Transverse colon (tissue), 4 donors: ENCODE data around the gene SLC22A3. TPM values are rescaled to one million over a fixed set of nuclear protein-coding genes. Genes with fewer than 3 reads are reported as not detected.
A peak's percentile ranks its signal among the peaks of the same experiment; 100 is the strongest.

Experiments used
- DNase-seq: peaks from one replicate; pipeline ENCODE4 v3.0.0-alpha.2; 2019
- H3K27ac ChIP-seq, 4 donors: fragments of 200-600 bp; sonication (generic); 2 replicates each; pipeline ENCODE4 v1.5.1; 2016 to 2018; ENCODE audit warnings: inconsistent platforms in 4 of 4
- H3K27me3 ChIP-seq: fragments of 200-600 bp; sonication (generic); 2 replicates; pipeline ENCODE4 v1.5.1; 2017; ENCODE audit warnings: inconsistent platforms
- H3K36me3 ChIP-seq, 4 donors: fragments of 200-600 bp; sonication (generic); 2 replicates each; pipeline ENCODE4 v1.5.1; 2017 to 2019; ENCODE audit warnings: inconsistent platforms in 4 of 4
- H3K4me1 ChIP-seq, 4 donors: fragments of 200-600 bp; sonication (generic); 2 replicates each; pipeline ENCODE4 v1.5.1; 2017 to 2020; ENCODE audit warnings: inconsistent platforms in 4 of 4
- H3K4me3 ChIP-seq, 4 donors: fragments of 200-600 bp; sonication (generic); 1 replicate in 1 of 4; 2 replicates in 3 of 4; pipeline versions ENCODE4 v1.5.1 to v1.6.1; 2017 to 2019; ENCODE audit warnings: inconsistent platforms in 4 of 4
- H3K9me3 ChIP-seq, 2 donors: fragments of 200-600 bp; sonication (generic); 2 replicates each; pipeline ENCODE4 v1.5.1; 2017 to 2019; ENCODE audit warnings: inconsistent platforms in 2 of 2
- CTCF ChIP-seq, 5 experiments: fragments of 200-600 bp in 3 of 5; fragments of 450-650 bp in 2 of 5; sonication (generic) in 3 of 5; IDR thresholded peaks; 1 replicate in 2 of 5; 2 replicates in 3 of 5; pipeline ENCODE4 v1.5.1; 2016 to 2017; ENCODE audit warnings: antibody characterized with exemption in 5 of 5, inconsistent platforms in 3 of 5, mild to moderate bottlenecking in 2 of 5, moderate library complexity in 1 of 5
- EP300 ChIP-seq: sonication (generic); formaldehyde crosslinking; IDR thresholded peaks from one replicate; pipeline ENCODE4 v1.6.1; 2017; ENCODE audit warnings: antibody characterized with exemption, low read depth
- POLR2A ChIP-seq: fragments of 450-650 bp; IDR thresholded peaks from one replicate; pipeline ENCODE4 v1.6.1; 2016; ENCODE audit warnings: antibody characterized with exemption, mild to moderate bottlenecking, moderate library complexity
- POLR2AphosphoS5 ChIP-seq, 3 donors: sonication (generic); formaldehyde crosslinking; IDR thresholded peaks; one replicate each; pipeline ENCODE4 v1.6.1; 2016; ENCODE audit warnings: antibody characterized with exemption in 3 of 3
- WGBS, 2 donors: methylation state at CpG; one replicate each; pipeline ENCODE4 v1.1.5; 2018; ENCODE audit warnings: low coverage in 1 of 2; 5-methylcytosine and 5-hydroxymethylcytosine counted together
- in situ Hi-C, 4 donors: fragments of 200-750 bp; cut with MboI; loops; one replicate each; pipeline versions ENCODE4 v1.15.0 to v1.15.1; 2017; ENCODE audit warnings: low sequenced_read_pairs in 3 of 4, low pct_ligation_motif_present in 1 of 4, low pct_unique_long_range_greater_than_20kb in 1 of 4
- intact Hi-C: fragments of 100-400 bp; cut with DNase I; formaldehyde crosslinking; loops from one replicate; pipeline ENCODE4 v1.15.1; 2023; ENCODE audit warnings: low total_unique reads
- total RNA-seq, 4 donors: library from RNA; depleted of rRNA; stranded (reverse); fragments of >200 nt; gene quantifications; one replicate each; pipeline ENCODE4 v1.1.0, GENCODE V29; 2016

SLC22A3 gene
- total RNA-seq, 4 donors from 2014 or later, result 4.5 to 12.0 (median 6.9) TPM

GRCh38 chr6:160379466-160379865, 31.3 kb downstream of the SLC22A3 start:
- no peaks in the 10 kb centered on the region for H3K27me3 ChIP-seq
- H3K4me3 ChIP-seq, result no peak overlapping the region
- H3K4me1 ChIP-seq, result peaks cover 0 to 4% (median 0%) of the 10 kb centered on the region in 4 donors
- intact Hi-C loops, result no loop called here
- TF ChIP-seq EP300 (no peak), CTCF (IDR thresholded peaks at IDR 0.05) (no peak), POLR2AphosphoS5 (IDR thresholded peaks at IDR 0.05) (no peak), POLR2A (no peak)
- no peaks in the 10 kb centered on the region for H3K36me3 ChIP-seq
- H3K27ac ChIP-seq, result no peak overlapping the region
- in situ Hi-C loops, result no loop called here
- peaks cover 0 to 9% of the 10 kb centered on the region in 2 donors for H3K9me3 ChIP-seq
- no peak for DNase-seq

GRCh38 chr6:160382946-160383345, 34.8 kb downstream of the SLC22A3 start:
- peaks cover 0 to 9% of the 10 kb centered on the region in 2 donors for H3K9me3 ChIP-seq
- H3K4me3 ChIP-seq, result no peak overlapping the region
- no peak for TF ChIP-seq CTCF (IDR thresholded peaks at IDR 0.05)
- TF ChIP-seq EP300, result no peak
- TF ChIP-seq POLR2A, result no peak
- no peak for TF ChIP-seq POLR2AphosphoS5 (IDR thresholded peaks at IDR 0.05)
- H3K27me3 ChIP-seq, result no peaks in the 10 kb centered on the region
- H3K4me1 ChIP-seq, result peaks cover 0 to 16% (median 2%) of the 10 kb centered on the region in 4 donors
- no peaks in the 10 kb centered on the region for H3K36me3 ChIP-seq
- in situ Hi-C loops (no loop called here), intact Hi-C loops (no loop called here)
- no peak overlapping the region for H3K27ac ChIP-seq
- DNase-seq, result no peak
- WGBS, 2 donors, result 75 to 91% methylated on average over 1 of the region's 1 CpG

GRCh38 chr6:160386869-160387530, 38.8 kb downstream of the SLC22A3 start:
- in situ Hi-C loops, result no loop called here
- Histone ChIP-seq H3K27me3 (no peaks in the 10 kb centered on the region), H3K27ac (peak overlapping the region in 2 of 4 donors; percentile 21 to 47), H3K4me1 (peaks cover 0 to 19% (median 4%) of the 10 kb centered on the region in 4 donors), H3K4me3 (no peak overlapping the region), H3K36me3 (no peaks in the 10 kb centered on the region), H3K9me3 (peaks cover 0 to 9% of the 10 kb centered on the region in 2 donors)
- peak; percentile 35 for DNase-seq
- intact Hi-C loops, result no loop called here
- WGBS, 2 donors, result 62% methylated on average over 5 of the region's 5 CpGs; no CpG with 5 or more reads in 1 of the 2 donors
- TF ChIP-seq EP300, result no peak
- peak in 1 of 5 experiments; percentile 13 for TF ChIP-seq CTCF (IDR thresholded peaks at IDR 0.05)

- peaks cover 0 to 22% (median 5%) of the 10 kb centered on the region in 4 donors for H3K4me1 ChIP-seq
- intact Hi-C loops, result no loop called here
- no peak for DNase-seq
- TF ChIP-seq CTCF (IDR thresholded peaks at IDR 0.05) (no peak), POLR2A (no peak), EP300 (no peak), POLR2AphosphoS5 (IDR thresholded peaks at IDR 0.05) (no peak)
- peaks cover 0 to 1% of the 10 kb centered on the region in 2 donors for H3K9me3 ChIP-seq
- no peaks in the 10 kb centered on the region for H3K27me3 ChIP-seq
- no peak overlapping the region for H3K4me3 ChIP-seq
- no peaks in the 10 kb centered on the region for H3K36me3 ChIP-seq
- peak overlapping the region in 2 of 4 donors; percentile 21 to 47 for H3K27ac ChIP-seq
- in situ Hi-C loops, result no loop called here
- WGBS, 2 donors, result 74 to 86% methylated on average over 2 to 3 of the region's 3 CpGs
Measured at GRCh38 chr6:160387916-160388643, 39.9 kb downstream of the SLC22A3 start.
